Choroid plexus epithelial cell (primary cell): ENCODE measurements around the gene SELENOO.

Experiments used
- DNase-seq: peaks from one replicate; pipeline ENCODE4 v3.0.0-alpha.2; 2010; ENCODE audit warnings: low read depth
- H3K4me3 ChIP-seq: 2 replicates; pipeline ENCODE4 v1.5.1; 2011; ENCODE audit warnings: low read depth, mild to moderate bottlenecking, control low read depth, low read length, moderate library complexity
- TF ChIP-seq, protein P1 (sequence below): conservative IDR thresholded peaks from 2 replicates; pipeline ENCODE4 v1.5.1; 2011; ENCODE audit warnings: low read depth, mild to moderate bottlenecking, control low read depth, inconsistent platforms, low read length, moderate library complexity

SELENOO gene

DNA sequence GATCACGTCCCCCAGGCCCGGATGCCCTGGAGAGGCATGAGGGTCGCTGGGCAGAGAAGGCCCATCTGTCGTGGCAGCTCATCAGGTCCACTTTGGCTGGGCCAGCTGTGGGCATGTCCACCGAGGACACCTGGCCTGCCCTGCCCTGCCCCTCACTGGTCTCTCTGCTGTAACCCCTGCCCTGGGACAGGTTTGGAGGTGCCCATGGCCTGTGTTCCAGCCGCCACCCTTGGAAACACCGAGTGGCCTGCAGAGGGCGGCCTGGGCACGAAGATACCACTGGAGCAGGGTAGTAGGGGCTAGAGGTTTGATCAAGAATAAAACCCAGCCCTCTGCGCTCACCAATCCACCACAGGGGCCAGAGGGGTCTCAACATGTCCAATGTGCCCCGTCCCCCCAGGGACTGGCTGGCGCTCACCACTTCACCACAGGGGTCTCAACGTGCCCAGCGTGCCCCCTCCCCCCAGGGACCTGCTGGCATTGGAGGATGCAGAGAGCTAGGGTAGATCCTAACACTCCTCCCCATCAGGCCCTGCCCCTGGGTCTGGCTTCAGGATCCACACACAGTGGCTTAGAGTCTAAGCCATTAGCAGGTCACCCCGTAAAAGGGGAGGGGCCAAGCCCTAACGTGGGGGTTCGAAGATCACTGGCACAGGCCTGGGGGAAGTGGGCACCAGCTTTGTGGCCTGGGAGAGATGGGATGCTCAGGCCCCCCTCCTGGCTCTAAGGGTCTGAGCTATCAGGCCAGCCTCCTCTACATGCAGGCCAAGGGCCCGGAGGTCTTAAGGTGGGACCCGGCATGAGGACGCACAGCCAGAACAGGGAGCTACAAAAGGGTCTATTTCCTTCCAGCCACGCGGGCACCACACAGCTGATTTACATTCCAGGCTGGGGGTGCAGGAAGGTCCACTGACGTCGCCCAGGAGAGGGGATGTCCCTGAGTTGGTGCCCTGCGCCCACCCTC, 51.6 kb downstream of the SELENOO start:
- peak; percentile 70 for DNase-seq
- no peak overlapping the region for H3K4me3 ChIP-seq
- TF ChIP-seq, protein P1, sequence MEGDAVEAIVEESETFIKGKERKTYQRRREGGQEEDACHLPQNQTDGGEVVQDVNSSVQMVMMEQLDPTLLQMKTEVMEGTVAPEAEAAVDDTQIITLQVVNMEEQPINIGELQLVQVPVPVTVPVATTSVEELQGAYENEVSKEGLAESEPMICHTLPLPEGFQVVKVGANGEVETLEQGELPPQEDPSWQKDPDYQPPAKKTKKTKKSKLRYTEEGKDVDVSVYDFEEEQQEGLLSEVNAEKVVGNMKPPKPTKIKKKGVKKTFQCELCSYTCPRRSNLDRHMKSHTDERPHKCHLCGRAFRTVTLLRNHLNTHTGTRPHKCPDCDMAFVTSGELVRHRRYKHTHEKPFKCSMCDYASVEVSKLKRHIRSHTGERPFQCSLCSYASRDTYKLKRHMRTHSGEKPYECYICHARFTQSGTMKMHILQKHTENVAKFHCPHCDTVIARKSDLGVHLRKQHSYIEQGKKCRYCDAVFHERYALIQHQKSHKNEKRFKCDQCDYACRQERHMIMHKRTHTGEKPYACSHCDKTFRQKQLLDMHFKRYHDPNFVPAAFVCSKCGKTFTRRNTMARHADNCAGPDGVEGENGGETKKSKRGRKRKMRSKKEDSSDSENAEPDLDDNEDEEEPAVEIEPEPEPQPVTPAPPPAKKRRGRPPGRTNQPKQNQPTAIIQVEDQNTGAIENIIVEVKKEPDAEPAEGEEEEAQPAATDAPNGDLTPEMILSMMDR: peak; percentile 75

DNA sequence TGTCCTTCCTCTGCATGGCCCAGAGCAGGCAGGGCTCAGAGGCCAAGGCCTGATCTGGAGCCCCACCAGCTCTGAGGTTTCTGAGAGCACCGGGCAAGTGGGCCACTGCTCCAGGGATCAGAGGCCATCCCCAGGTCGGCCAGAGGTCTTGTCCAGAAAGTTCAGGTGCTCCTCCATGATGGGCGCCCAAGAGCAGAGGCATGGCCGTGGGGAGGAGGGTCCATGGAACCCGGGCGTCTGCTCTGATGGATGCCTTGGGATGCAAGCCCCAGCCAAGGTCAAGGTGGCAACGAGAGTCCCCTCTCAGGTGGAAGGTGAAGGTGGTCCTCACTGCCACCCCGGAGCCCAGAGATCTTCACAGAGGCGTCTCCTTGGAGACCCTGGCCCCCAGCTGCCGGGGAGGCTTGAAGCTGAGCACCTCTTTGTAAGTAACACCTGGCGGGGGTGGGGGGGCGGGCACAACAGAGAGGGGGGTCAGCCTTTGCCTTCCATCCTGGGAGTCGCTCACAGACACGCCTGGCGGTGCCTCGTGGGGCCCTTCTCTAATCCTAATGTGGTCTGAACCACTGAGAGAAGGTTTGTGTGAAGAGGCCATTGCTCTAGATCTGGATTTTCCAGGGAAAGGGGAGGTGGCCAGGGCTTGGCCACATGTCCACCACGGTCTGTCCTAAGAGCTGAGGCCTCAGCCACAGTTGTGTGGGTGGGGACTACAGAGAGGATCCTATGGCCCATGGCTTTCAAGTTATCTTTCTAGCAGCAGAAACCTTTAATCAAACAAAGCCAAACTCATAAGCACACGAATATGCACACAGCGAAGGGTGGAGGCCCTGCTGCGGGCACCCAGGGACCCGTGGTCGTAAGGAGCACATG, 52.5 kb downstream of the SELENOO start:
- TF ChIP-seq, protein P1: no peak
- no peak overlapping the region for H3K4me3 ChIP-seq
- DNase-seq: no peak

DNA sequence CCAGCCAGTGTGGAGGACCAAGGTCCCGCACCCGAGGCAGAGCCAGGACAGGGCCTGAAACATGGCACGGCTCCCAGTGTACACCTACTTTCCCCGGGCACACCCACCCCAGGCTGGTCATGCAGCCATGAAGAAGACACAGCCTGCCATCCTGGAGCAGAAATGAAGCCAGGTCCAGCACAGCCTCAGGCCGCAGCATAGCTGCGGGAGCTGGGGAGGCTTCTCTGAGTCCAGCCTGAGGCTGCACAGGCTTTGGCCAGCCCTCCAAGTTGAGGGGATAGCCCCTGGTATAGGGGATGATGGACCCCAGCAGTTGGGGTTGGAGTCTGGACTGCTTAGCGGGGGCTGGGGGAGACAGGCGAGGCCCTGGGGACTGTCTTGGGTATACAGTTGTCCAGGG, 53.1 kb downstream of the SELENOO start:
- no peak for DNase-seq
- TF ChIP-seq, protein P1: no peak
- H3K4me3 ChIP-seq: no peak overlapping the region

DNA sequence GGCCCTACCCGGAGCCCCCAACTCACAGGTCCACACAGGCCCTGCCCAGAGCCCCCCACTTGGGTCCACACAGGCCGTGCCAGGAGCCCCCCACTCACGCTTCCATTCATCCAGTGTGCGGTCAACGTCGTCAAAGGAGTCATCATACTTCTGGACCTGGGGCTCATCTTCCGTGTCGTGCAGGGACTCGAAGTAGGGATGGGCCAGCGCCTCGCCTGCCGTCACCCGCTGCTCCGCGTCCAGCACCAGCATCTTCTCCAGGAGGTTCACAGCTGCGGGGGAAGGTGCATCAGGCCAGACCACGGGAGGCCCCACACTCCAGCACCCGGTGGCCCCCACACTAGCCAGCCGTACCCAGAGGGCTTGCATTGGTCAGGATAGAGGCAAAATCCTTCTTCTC, 54.3 kb downstream of the SELENOO start:
- H3K4me3 ChIP-seq: no peak overlapping the region
- no peak for DNase-seq
- TF ChIP-seq, protein P1: no peak

DNA sequence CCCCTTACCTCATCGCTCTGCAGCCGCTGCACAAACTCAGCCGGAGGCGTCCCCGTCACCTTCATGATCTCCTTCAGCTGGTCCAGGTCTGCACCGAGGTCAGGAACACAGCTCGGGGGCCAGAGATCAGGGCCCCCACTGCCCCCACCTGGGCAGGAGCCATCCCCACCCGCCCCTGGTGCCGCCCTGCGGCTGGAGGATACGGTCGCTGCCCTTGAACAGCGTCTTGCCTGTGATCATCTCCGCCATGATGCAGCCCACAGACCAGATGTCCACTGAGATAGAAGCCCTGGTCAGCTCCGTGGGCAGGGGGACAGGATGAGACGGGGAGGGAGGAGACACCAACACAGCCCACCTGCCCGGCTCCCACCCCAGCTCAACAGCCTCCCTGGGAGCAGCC, 54.8 kb downstream of the SELENOO start:
- TF ChIP-seq, protein P1: no peak
- DNase-seq: no peak
- no peak overlapping the region for H3K4me3 ChIP-seq

DNA sequence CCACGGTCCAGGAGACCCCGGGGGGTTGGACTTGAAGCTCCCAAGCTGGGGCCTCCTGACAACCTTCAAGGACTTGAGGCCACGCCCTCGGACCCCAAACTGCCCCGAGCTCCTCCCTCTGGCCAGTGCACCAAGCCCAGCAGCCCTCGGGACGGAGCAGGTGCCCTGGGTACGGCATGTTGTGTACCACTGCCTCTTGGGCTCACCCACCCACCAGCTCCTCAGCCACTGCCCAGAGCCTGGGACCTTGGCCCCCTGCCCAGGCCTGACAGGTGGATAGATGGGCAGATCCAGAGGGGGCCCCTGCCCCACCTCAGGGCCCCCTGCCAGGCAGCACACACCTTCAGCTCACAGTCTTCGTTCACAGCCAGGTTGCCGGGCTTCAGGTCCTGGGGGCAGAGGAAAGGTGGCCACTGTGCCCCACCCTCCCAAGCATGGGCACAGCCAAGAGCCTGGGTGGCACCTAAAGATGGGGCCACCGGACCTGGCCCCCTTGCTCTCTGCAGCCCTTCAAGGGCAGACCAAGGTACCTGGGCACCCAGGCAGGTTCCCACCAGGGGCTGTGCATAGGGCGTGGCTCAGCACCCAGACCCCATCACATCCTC, 55.5 kb downstream of the SELENOO start:
- TF ChIP-seq, protein P1: no peak
- DNase-seq: no peak

More for the DNA sequence above, 55.5 kb downstream of the SELENOO start:
- no peak overlapping the region for H3K4me3 ChIP-seq
